A549 (cell line): ENCODE data around the gene MAPK8IP3. TPM values are rescaled to one million over a fixed set of nuclear protein-coding genes. Genes with fewer than 3 reads are reported as not detected.
A peak's percentile ranks its signal among the peaks of the same experiment; 100 is the strongest.

Experiments used
- CBX8 ChIP-seq: fragments of 200-600 bp; sonication (generic); IDR thresholded peaks from 2 replicates; pipeline ENCODE4 v1.6.1; 2016
- CEBPB ChIP-seq, 2 experiments: fragments of >200 bp in 1 of 2; sonication (Bioruptor Twin) in 1 of 2; formaldehyde crosslinking in 1 of 2; IDR thresholded peaks; 2 replicates each; pipeline ENCODE4 v1.6.1; 2012 to 2016
- CHD2 ChIP-seq: fragments of 150-350 bp; IDR thresholded peaks from 2 replicates; pipeline ENCODE4 v1.6.1; 2014; ENCODE audit warnings: low read length; ENCODE audit not compliant: partially characterized antibody
- EHMT2 ChIP-seq: fragments of 200-600 bp; sonication (generic); IDR thresholded peaks from 2 replicates; pipeline ENCODE4 v1.6.1; 2016; ENCODE audit warnings: antibody characterized with exemption, low read depth, mild to moderate bottlenecking, moderate library complexity
- EP300 ChIP-seq, 2 experiments: fragments of >200 bp; sonication (Bioruptor Twin); formaldehyde crosslinking; IDR thresholded peaks; 2 replicates in 1 of 2; 3 replicates in 1 of 2; pipeline ENCODE4 v1.6.1; 2016 to 2017
- ESRRA ChIP-seq: fragments of 150-350 bp; IDR thresholded peaks from 2 replicates; pipeline ENCODE4 v1.6.1; 2014; ENCODE audit warnings: mild to moderate bottlenecking, low read length, borderline replicate concordance
- GATA3 ChIP-seq: IDR thresholded peaks from 2 replicates; pipeline ENCODE4 v1.6.1; 2012; ENCODE audit warnings: borderline replicate concordance
- JUN ChIP-seq, 2 experiments: fragments of >200 bp; sonication (Bioruptor Twin); formaldehyde crosslinking; IDR thresholded peaks; 2 replicates in 1 of 2; 3 replicates in 1 of 2; pipeline ENCODE4 v1.6.1; 2016 to 2017
- KDM5A ChIP-seq: fragments of 200-600 bp; sonication (generic); IDR thresholded peaks from 2 replicates; pipeline ENCODE4 v1.6.1; 2016; ENCODE audit warnings: antibody characterized with exemption, mild to moderate bottlenecking
- MAZ ChIP-seq: fragments of 150-350 bp; IDR thresholded peaks from 2 replicates; pipeline ENCODE4 v1.6.1; 2014; ENCODE audit warnings: antibody characterized with exemption, low read depth, low read length, borderline replicate concordance
- MYC ChIP-seq: IDR thresholded peaks from 2 replicates; pipeline ENCODE4 v1.6.1; 2012; ENCODE audit warnings: mild to moderate bottlenecking, inconsistent platforms, low read length, improper control_type of control experiment, borderline replicate concordance
- NFE2L2 ChIP-seq: fragments of 150-350 bp; conservative IDR thresholded peaks from 2 replicates; pipeline ENCODE4 v1.6.1; 2014; ENCODE audit warnings: low read length
- NPAS2 ChIP-seq: fragments of 250-450 bp; sonication (Bioruptor Pico); IDR thresholded peaks from 2 replicates; pipeline ENCODE4 v1.8.0; 2022; ENCODE audit warnings: mild to moderate bottlenecking, moderate library complexity, borderline replicate concordance
- NR3C1 ChIP-seq: fragments of >200 bp; sonication (Bioruptor Twin); formaldehyde crosslinking; IDR thresholded peaks from 3 replicates; pipeline ENCODE4 v1.6.1; 2017
- POLR2A ChIP-seq: IDR thresholded peaks from 2 replicates; pipeline ENCODE4 v1.6.1; 2012; ENCODE audit warnings: mild to moderate bottlenecking, low read length
- POLR2AphosphoS2 ChIP-seq: conservative IDR thresholded peaks from 2 replicates; pipeline ENCODE4 v1.6.1; 2012; ENCODE audit warnings: low read length, improper control_type of control experiment, inconsistent platforms
- RAD21 ChIP-seq, 2 experiments: fragments of >200 bp in 1 of 2; sonication (Bioruptor Twin) in 1 of 2; formaldehyde crosslinking in 1 of 2; IDR thresholded peaks in 1 of 2; conservative IDR thresholded peaks in 1 of 2; 2 replicates in 1 of 2; 3 replicates in 1 of 2; pipeline ENCODE4 v1.6.1; 2012 to 2018; ENCODE audit warnings: inconsistent platforms in 1 of 2
- RARB ChIP-seq: fragments of 250-450 bp; sonication (Bioruptor Pico); IDR thresholded peaks from 2 replicates; pipeline ENCODE4 v1.8.0; 2021; ENCODE audit warnings: mild to moderate bottlenecking, moderate library complexity
- RCOR1 ChIP-seq: fragments of 150-350 bp; IDR thresholded peaks from 2 replicates; pipeline ENCODE4 v1.6.1; 2014; ENCODE audit warnings: antibody characterized with exemption, low read length, low read depth
- RNF2 ChIP-seq: fragments of 200-600 bp; sonication (generic); IDR thresholded peaks from 2 replicates; pipeline ENCODE4 v1.6.1; 2016; ENCODE audit warnings: low read depth, mild to moderate bottlenecking, antibody characterized with exemption, moderate library complexity, borderline replicate concordance
- SMC3 ChIP-seq: fragments of >200 bp; sonication (Bioruptor Twin); formaldehyde crosslinking; IDR thresholded peaks from 3 replicates; pipeline ENCODE4 v1.6.1; 2018; ENCODE audit warnings: inconsistent platforms
- TP53 ChIP-seq: fragments of 250-450 bp; sonication (Bioruptor Pico); IDR thresholded peaks from 2 replicates; pipeline ENCODE4 v1.5.0; 2021; ENCODE audit warnings: mild to moderate bottlenecking, moderate library complexity
- ZFP36 ChIP-seq: fragments of 450-650 bp; IDR thresholded peaks from 2 replicates; pipeline ENCODE4 v1.6.1; 2014; ENCODE audit warnings: borderline replicate concordance; ENCODE audit not compliant: partially characterized antibody
- polyA plus RNA-seq, 4 experiments: library from polyadenylated mRNA; depleted of rRNA in 3 of 4; stranded (reverse); fragments of >200 nt; fragmentation: RNase III in 1 of 4; extraction: RNeasy Plus Mini Kit Qiagen cat#74134 plus additional on column Dnase treatment in 1 of 4; gene quantifications; 2 replicates in 3 of 4; 3 replicates in 1 of 4; pipeline ENCODE4 v1.2.3, GENCODE V29; 2011 to 2017
- TF ChIP-seq, protein P1 (sequence below): IDR thresholded peaks from 2 replicates; pipeline ENCODE4 v1.6.1; 2012
- TF ChIP-seq, protein P2 (sequence below): fragments of 150-350 bp; IDR thresholded peaks from 2 replicates; pipeline ENCODE4 v1.6.1; 2014; ENCODE audit warnings: low read depth, mild to moderate bottlenecking, low read length
- TF ChIP-seq, protein P3 (sequence below): IDR thresholded peaks from 2 replicates; pipeline ENCODE4 v1.6.1; 2012
- TF ChIP-seq, protein P4 (sequence below): fragments of >200 bp; sonication (Bioruptor Twin); formaldehyde crosslinking; IDR thresholded peaks from 2 replicates; pipeline ENCODE4 v1.6.1; 2016
- TF ChIP-seq, protein P5 (sequence below): fragments of 450-650 bp; IDR thresholded peaks from 2 replicates; pipeline ENCODE4 v1.6.1; 2014; ENCODE audit warnings: antibody characterized with exemption
- TF ChIP-seq, protein P6 (sequence below): fragments of >200 bp; sonication (Bioruptor Twin); formaldehyde crosslinking; IDR thresholded peaks from 3 replicates; pipeline ENCODE4 v1.5.1; 2016
- TF ChIP-seq, protein P7 (sequence below): IDR thresholded peaks from 2 replicates; pipeline ENCODE4 v1.6.1; 2012; ENCODE audit warnings: low read depth, borderline replicate concordance

MAPK8IP3 gene
- polyA plus RNA-seq, 2 of the 4 experiments (the other 2 are of a cell fraction) = 12.0 to 53.3 TPM

DNA sequence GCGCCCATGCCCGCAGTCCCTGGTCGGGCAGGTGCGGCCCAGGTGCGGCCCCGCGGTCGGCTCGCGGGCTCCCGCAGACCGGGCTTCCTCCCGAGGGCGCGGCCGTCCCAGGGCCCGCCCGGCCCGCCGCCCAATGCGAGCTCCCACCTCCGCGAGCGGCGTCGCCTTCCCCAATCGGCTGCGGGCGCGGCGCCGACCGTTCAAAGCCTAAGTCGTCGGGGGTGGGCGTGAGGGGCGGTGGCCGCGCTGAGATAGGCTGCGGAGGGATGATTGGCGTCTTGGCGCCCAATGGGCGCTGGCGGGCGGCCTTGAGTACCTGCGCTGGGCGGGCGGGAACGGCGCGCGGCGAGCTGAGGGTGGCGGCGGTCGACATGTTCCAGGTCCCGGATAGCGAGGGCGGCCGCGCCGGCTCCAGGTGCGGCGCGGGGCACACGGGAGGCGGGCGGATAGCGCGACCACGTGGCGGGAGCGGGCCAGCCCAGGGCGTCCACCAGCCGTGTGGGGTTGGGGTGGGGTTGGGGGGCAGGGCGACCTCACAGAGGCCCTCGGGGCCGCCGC lies 28.0 kb upstream of the MAPK8IP3 start, which contains the start of gene JPT2 (continued):
- TF ChIP-seq, protein P1, sequence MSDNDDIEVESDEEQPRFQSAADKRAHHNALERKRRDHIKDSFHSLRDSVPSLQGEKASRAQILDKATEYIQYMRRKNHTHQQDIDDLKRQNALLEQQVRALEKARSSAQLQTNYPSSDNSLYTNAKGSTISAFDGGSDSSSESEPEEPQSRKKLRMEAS = peak; percentile 62
- TF ChIP-seq EP300 (IDR thresholded peaks at IDR 0.05) = no peak
- no peak for TF ChIP-seq MAZ
- peak; percentile 43 for TF ChIP-seq POLR2A
- 0 out of 2 replicates have a peak, but pooled peaks have one; percentile 46 for TF ChIP-seq MYC
- TF ChIP-seq RCOR1 = no peak
- TF ChIP-seq CBX8 = no peak
- TF ChIP-seq, protein P2, sequence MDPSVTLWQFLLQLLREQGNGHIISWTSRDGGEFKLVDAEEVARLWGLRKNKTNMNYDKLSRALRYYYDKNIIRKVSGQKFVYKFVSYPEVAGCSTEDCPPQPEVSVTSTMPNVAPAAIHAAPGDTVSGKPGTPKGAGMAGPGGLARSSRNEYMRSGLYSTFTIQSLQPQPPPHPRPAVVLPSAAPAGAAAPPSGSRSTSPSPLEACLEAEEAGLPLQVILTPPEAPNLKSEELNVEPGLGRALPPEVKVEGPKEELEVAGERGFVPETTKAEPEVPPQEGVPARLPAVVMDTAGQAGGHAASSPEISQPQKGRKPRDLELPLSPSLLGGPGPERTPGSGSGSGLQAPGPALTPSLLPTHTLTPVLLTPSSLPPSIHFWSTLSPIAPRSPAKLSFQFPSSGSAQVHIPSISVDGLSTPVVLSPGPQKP = no peak
- TF ChIP-seq, protein P3, sequence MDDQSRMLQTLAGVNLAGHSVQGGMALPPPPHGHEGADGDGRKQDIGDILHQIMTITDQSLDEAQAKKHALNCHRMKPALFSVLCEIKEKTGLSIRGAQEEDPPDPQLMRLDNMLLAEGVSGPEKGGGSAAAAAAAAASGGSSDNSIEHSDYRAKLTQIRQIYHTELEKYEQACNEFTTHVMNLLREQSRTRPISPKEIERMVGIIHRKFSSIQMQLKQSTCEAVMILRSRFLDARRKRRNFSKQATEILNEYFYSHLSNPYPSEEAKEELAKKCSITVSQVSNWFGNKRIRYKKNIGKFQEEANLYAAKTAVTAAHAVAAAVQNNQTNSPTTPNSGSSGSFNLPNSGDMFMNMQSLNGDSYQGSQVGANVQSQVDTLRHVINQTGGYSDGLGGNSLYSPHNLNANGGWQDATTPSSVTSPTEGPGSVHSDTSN = peak; percentile 96
- no peak for TF ChIP-seq RNF2
- TF ChIP-seq, protein P4, sequence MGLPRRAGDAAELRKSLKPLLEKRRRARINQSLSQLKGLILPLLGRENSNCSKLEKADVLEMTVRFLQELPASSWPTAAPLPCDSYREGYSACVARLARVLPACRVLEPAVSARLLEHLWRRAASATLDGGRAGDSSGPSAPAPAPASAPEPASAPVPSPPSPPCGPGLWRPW = no peak
- TF ChIP-seq CEBPB (IDR thresholded peaks at IDR 0.05) = no peak
- TF ChIP-seq NR3C1 = no peak
- TF ChIP-seq ESRRA = no peak
- TF ChIP-seq RAD21 (conservative IDR thresholded peaks at IDR 0.05 in 1 of 2, IDR thresholded peaks at IDR 0.05 in 1 of 2) = peak in 1 of 2 experiments; percentile 14; a peak in 1 of 5 replicates
- TF ChIP-seq POLR2AphosphoS2 = no peak
- TF ChIP-seq, protein P5, sequence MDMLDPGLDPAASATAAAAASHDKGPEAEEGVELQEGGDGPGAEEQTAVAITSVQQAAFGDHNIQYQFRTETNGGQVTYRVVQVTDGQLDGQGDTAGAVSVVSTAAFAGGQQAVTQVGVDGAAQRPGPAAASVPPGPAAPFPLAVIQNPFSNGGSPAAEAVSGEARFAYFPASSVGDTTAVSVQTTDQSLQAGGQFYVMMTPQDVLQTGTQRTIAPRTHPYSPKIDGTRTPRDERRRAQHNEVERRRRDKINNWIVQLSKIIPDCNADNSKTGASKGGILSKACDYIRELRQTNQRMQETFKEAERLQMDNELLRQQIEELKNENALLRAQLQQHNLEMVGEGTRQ = no peak
- TF ChIP-seq RARB (CRISPR knock-in tag) = no peak
- TF ChIP-seq JUN (IDR thresholded peaks at IDR 0.05) = peak in 1 of 2 experiments; percentile 86; a peak in 2 of 5 replicates
- TF ChIP-seq, protein P6, sequence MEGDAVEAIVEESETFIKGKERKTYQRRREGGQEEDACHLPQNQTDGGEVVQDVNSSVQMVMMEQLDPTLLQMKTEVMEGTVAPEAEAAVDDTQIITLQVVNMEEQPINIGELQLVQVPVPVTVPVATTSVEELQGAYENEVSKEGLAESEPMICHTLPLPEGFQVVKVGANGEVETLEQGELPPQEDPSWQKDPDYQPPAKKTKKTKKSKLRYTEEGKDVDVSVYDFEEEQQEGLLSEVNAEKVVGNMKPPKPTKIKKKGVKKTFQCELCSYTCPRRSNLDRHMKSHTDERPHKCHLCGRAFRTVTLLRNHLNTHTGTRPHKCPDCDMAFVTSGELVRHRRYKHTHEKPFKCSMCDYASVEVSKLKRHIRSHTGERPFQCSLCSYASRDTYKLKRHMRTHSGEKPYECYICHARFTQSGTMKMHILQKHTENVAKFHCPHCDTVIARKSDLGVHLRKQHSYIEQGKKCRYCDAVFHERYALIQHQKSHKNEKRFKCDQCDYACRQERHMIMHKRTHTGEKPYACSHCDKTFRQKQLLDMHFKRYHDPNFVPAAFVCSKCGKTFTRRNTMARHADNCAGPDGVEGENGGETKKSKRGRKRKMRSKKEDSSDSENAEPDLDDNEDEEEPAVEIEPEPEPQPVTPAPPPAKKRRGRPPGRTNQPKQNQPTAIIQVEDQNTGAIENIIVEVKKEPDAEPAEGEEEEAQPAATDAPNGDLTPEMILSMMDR = no peak
- TF ChIP-seq TP53 (CRISPR knock-in tag) = no peak
- TF ChIP-seq NPAS2 (CRISPR knock-in tag) = no peak
- no peak for TF ChIP-seq GATA3
- TF ChIP-seq NFE2L2 = no peak
- no peak for TF ChIP-seq ZFP36
- TF ChIP-seq KDM5A = no peak
- TF ChIP-seq CHD2 = no peak
- no peak for TF ChIP-seq SMC3
- TF ChIP-seq EHMT2 = no peak
- TF ChIP-seq, protein P7, sequence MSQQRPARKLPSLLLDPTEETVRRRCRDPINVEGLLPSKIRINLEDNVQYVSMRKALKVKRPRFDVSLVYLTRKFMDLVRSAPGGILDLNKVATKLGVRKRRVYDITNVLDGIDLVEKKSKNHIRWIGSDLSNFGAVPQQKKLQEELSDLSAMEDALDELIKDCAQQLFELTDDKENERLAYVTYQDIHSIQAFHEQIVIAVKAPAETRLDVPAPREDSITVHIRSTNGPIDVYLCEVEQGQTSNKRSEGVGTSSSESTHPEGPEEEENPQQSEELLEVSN = peak; percentile 86
